Stimulated activated CD4-positive, alpha-beta T cell treated with anti-CD3 and anti-CD28 coated beads, TNF-alpha, amount 100 ng/mL, for 1 hour (primary cell): ENCODE measurements around the gene CMTM1.

Experiments
- DNase-seq, 3 donors: peaks; one replicate each; pipeline ENCODE4 v3.0.0-alpha.2; 2020; ENCODE audit warnings: low read depth in 3 of 3, low spot score in 1 of 3

The CMTM1 gene

GRCh38 chr16:66537236-66537635 lies 29.0 kb upstream of the CMTM1 start:
- DNase-seq: no peak

GRCh38 chr16:66538910-66539309 lies 27.3 kb upstream of the CMTM1 start:
- DNase-seq: no peak

GRCh38 chr16:66539623-66540469 lies 26.4 kb upstream of the CMTM1 start:
- no peak for DNase-seq

- DNase-seq: no peak
These were observed 24.6 kb upstream of the CMTM1 start for GRCh38 chr16:66541388-66542355.

GRCh38 chr16:66542396-66542795 lies 23.8 kb upstream of the CMTM1 start:
- no peak for DNase-seq

GRCh38 chr16:66543541-66543940 lies 22.7 kb upstream of the CMTM1 start:
- DNase-seq: no peak

GRCh38 chr16:66544016-66544757 lies 22.1 kb upstream of the CMTM1 start:
- DNase-seq: no peak

- DNase-seq: no peak
These were observed 18.9 kb upstream of the CMTM1 start for GRCh38 chr16:66547101-66547989.

- no peak for DNase-seq
These were observed 18.2 kb upstream of the CMTM1 start for GRCh38 chr16:66548068-66548467.

GRCh38 chr16:66548868-66549267 lies 17.4 kb upstream of the CMTM1 start:
- no peak for DNase-seq

- peak in 1 of 3 donors; percentile 53 for DNase-seq
These were observed 16.7 kb upstream of the CMTM1 start, which contains the start of gene TK2 for GRCh38 chr16:66549284-66550131. Gene TK2 (minus strand): TSS chr16:66550122. CDS start chr16:66550061, 61 bp downstream.

GRCh38 chr16:66551348-66551759 lies 14.9 kb upstream of the CMTM1 start:
- DNase-seq: peak in 1 of 3 donors; percentile 28

GRCh38 chr16:66551788-66552285 lies 14.4 kb upstream of the CMTM1 start:
- DNase-seq: no peak

- DNase-seq: peak; percentile 77 to 90 (median 85)
These were observed 13.7 kb upstream of the CMTM1 start, which contains the start of gene CKLF for GRCh38 chr16:66552286-66553177. Gene CKLF (plus strand): TSS chr16:66552576. CDS start chr16:66552716, 140 bp downstream.

GRCh38 chr16:66553223-66553622 lies 13.0 kb upstream of the CMTM1 start:
- DNase-seq: no peak

GRCh38 chr16:66554021-66554420 lies 12.2 kb upstream of the CMTM1 start:
- no peak for DNase-seq

GRCh38 chr16:66554495-66554894 lies 11.7 kb upstream of the CMTM1 start:
- DNase-seq: no peak

GRCh38 chr16:66560107-66560506 lies 6.1 kb upstream of the CMTM1 start:
- no peak for DNase-seq
